Activated naive CD4-positive, alpha-beta T cell (primary cell): Measurements from ENCODE around the gene FHIP1B.

Experiments used
- DNase-seq, 4 experiments: peaks; one replicate each; lab custom pipeline; 2025; lab: John Stamatoyannopoulos, UW

FHIP1B gene

DNA sequence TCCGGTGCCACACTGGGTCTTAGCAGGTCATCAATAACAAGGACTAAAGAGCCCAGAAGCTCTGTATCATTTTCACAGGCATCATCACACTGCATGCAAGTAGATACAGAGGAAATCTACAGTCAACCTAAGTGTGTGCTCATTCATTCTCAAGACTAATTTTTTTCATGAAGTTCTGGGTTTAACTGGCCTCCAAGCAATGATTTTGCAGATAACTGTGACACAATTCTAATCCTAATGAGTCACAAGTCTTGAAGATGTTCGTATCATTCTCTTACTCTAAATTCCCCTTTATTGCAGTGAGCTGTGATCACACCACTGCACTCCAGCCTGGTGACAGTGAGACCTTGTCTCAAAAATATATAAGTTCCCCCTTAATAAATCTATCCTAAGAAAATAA, 33.0 kb downstream of the FHIP1B start:
- DNase-seq, result no peak

- no peak for DNase-seq
These were observed 33.5 kb downstream of the FHIP1B start for GRCh38 chr11:6200975-6201374.

DNA sequence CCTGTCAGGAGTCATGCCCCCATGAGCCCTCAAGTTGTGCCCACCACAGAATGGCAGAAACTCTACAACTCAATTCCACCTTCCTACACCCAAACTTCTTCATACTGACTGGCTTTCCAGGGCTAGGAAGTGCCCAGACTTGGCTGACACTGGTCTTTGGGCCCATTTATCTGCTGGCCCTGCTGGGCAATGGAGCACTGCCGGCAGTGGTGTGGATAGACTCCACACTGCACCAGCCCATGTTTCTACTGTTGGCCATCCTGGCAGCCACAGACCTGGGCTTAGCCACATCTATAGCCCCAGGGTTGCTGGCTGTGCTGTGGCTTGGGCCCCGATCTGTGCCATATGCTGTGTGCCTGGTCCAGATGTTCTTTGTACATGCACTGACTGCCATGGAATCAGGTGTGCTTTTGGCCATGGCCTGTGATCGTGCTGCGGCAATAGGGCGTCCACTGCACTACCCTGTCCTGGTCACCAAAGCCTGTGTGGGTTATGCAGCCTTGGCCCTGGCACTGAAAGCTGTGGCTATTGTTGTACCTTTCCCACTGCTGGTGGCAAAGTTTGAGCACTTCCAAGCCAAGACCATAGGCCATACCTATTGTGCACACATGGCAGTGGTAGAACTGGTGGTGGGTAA, 35.1 kb downstream of the FHIP1B start, which contains the start of gene OR52W1:
OR52W1 (plus strand) TSS at position 51 of the 637 bp plus-strand sequence; CDS start at position 51, 0 bp downstream.
- no peak for DNase-seq

- no peak for DNase-seq
These were observed 36.8 kb downstream of the FHIP1B start for GRCh38 chr11:6197466-6198200.

GRCh38 chr11:6196396-6196795, 38.0 kb downstream of the FHIP1B start:
- no peak for DNase-seq

DNA sequence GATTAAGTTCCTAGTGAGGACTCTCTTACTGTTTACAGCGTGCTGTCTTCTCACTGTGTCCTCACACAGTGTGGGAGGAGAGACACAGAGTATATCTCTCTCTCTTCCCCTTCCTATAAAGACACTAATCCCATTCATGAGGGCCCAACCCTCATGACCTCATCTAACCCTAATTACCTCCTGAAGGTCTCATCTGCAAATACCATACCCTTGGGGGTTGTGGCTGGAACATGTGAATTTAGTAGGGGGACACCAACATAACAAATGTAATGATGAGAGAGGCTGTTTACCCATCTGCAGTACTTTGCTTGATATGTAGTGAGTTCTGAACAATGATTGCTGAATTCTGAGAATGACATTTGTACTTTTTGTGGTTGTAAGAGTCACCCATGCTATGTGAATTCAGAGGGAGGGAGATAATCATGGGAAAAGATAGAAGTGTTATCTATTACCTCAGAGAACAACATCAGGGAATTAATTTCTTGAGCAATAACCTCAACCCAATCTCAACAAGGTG, 40.3 kb downstream of the FHIP1B start:
- no peak for DNase-seq

DNA sequence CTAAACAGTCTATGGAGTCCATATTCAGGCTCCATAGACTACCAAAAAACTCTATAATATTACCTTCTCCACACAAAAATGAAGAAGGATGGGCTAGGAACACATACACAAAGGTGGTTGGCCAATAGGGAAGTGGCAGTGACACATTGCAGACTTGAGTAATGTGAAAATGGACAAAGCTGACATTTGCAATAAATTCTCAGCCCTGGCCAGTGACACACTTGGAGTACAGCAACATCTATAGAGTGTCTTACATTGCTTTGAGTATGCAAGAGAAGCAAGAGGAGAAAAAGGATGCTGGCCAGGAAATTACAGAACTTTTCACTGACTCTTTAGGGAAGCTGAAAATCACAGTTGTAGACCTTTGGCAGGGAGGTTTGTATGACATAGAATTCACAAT, 42.7 kb downstream of the FHIP1B start:
- DNase-seq, result no peak

GRCh38 chr11:6175440-6175839, 59.0 kb downstream of the FHIP1B start:
- no peak for DNase-seq

DNA sequence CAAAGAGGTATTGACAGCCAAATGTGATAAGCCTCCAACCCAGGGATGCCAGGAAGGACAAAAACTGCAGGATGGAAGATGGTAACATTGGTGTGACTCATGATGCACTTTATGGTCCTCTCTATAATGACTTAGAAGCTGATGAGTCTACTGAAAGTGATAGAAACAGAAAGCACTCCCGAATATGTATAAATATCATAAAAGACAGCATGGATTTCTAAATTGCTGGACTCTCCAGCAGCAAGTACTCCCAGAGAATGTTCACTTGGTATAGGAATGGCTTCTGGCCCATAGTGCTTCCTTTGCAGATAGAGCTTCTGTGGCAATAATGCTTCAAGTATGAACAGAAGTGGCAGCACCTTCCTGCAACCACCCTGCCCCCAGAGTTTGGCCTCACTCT, 64.2 kb downstream of the FHIP1B start, which contains the start of gene OR52B2:
OR52B2 (minus strand) TSS at position 101 of the 400 bp plus-strand sequence; CDS start at position 101, 0 bp downstream.
- DNase-seq, result no peak
